H1 (cell line): Measurements from ENCODE around the gene TNS3. TPM values are rescaled to one million over a fixed set of nuclear protein-coding genes. Genes with fewer than 3 reads are reported as not detected.

Source experiments
- RBBP5 ChIP-seq: IDR thresholded peaks from 2 replicates; pipeline ENCODE4 v1.7.1; 2012; ENCODE audit warnings: low read depth, mild to moderate bottlenecking, inconsistent platforms, low read length, moderate library complexity, borderline replicate concordance
- TAF7 ChIP-seq: optimal IDR thresholded peaks from 2 replicates; pipeline ENCODE3; 2011; ENCODE audit warnings: low read depth, mild to moderate bottlenecking, inconsistent platforms, low read length, moderate library complexity, borderline replicate concordance
- polyA plus RNA-seq, 7 experiments: library from polyadenylated mRNA; depleted of rRNA in 3 of 7; stranded (reverse) in 5 of 7; unstranded in 2 of 7; fragments of >200 nt in 5 of 7; fragments of 200-250 nt in 2 of 7; gene quantifications; 1 replicate in 5 of 7; 2 replicates in 1 of 7; 4 replicates in 1 of 7; pipeline versions ENCODE4 v1.2.1 to v1.2.3, GENCODE V29; 2011 to 2013; ENCODE audit warnings: missing spikeins in 2 of 7, mixed read lengths in 2 of 7
- total RNA-seq: library from RNA; stranded (reverse); fragmentation: NEBNext Ultra II Directional; extraction: Animal tissue kit (Norgen Biotek cat#: 25700); gene quantifications from 2 replicates; pipeline ENCODE4 v1.2.1, GENCODE V29; 2021

The TNS3 gene
- total and polyA plus RNA-seq, 2 of the 8 experiments (the other 6 are each of a cell fraction or from before 2014, with no cell fraction given), result 11.9 to 24.2 TPM

GRCh38 chr7:47534322-47535034 is 47.4 kb downstream of the TNS3 start (continued):
- no peak for TF ChIP-seq RBBP5
- TF ChIP-seq TAF7, result no peak
- TF ChIP-seq, all 59 proteins: peak for 2
